ENCODE data around the gene PPP3CA.

DNA sequence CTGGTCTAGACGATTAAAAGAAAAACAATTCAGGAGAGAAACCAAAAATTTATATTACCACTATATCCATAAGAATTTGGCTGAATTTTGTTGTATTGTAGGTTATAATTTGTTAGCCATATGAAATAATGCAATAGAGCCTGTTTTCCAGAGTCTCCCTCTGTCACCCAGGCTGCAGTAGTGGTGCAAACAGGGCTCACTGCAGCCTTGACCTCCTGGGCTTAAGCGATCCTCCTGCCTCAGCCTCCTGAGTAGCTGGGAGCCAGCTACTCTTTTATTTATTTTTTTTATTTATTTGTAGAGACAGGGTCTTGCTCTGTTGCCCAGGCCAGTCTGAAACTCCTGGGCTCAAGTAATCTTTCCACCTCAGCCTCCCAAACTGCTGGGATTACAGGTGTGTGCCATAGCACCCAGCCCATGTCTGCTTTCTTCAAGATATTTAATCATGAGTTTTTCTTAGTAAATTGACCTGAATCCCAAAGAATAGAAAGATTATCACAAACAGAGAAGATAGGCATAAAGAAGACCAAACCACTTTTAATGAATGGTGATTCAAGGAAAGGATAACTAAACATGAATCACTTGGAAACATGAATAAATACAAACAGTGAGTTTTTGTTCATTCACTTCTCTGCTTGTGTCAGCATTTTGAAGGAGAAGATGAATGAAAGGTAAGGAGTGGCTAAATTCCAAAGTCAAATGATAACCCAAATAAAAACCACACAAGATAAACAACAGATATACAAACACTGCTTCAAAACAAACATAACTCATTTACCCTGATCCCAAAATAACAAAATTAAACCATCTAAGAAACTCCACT lies 82.1 kb downstream of the PPP3CA start:
- TF ChIP-seq, protein P1, sequence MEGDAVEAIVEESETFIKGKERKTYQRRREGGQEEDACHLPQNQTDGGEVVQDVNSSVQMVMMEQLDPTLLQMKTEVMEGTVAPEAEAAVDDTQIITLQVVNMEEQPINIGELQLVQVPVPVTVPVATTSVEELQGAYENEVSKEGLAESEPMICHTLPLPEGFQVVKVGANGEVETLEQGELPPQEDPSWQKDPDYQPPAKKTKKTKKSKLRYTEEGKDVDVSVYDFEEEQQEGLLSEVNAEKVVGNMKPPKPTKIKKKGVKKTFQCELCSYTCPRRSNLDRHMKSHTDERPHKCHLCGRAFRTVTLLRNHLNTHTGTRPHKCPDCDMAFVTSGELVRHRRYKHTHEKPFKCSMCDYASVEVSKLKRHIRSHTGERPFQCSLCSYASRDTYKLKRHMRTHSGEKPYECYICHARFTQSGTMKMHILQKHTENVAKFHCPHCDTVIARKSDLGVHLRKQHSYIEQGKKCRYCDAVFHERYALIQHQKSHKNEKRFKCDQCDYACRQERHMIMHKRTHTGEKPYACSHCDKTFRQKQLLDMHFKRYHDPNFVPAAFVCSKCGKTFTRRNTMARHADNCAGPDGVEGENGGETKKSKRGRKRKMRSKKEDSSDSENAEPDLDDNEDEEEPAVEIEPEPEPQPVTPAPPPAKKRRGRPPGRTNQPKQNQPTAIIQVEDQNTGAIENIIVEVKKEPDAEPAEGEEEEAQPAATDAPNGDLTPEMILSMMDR (IDR thresholded peaks at IDR 0.05): no peak
- no peak for TF ChIP-seq POLR2AphosphoS5 (IDR thresholded peaks at IDR 0.05)
